Mesothelial cell of epicardium (in vitro differentiated cells): Measurements from ENCODE around the gene KPNA3. TPM values are rescaled to one million over a fixed set of nuclear protein-coding genes. Genes with fewer than 3 reads are reported as not detected.

Experiments used
- DNase-seq, 2 experiments: peaks; one replicate each; pipeline ENCODE4 v3.0.0; 2021; ENCODE audit warnings: low spot score in 2 of 2; ENCODE audit not compliant: unreplicated experiment in 2 of 2
- H3K27ac Mint-ChIP-seq: 2 replicates; pipeline ENCODE4 v1.8.0; 2021; ENCODE audit warnings: mixed read lengths
- H3K27me3 Mint-ChIP-seq: 2 replicates; pipeline ENCODE4 v1.8.0; 2021; ENCODE audit warnings: low read depth, mixed read lengths
- H3K36me3 Mint-ChIP-seq: 2 replicates; pipeline ENCODE4 v1.8.0; 2021; ENCODE audit warnings: mixed read lengths
- H3K4me1 Mint-ChIP-seq: 2 replicates; pipeline ENCODE4 v1.8.0; 2021; ENCODE audit warnings: mixed read lengths
- H3K4me3 Mint-ChIP-seq: 2 replicates; pipeline ENCODE4 v1.8.0; 2021; ENCODE audit warnings: mild to moderate bottlenecking, moderate library complexity, mixed read lengths
- H3K9me3 Mint-ChIP-seq: 2 replicates; pipeline ENCODE4 v1.8.0; 2021; ENCODE audit warnings: mixed read lengths
- total RNA-seq: library from RNA; stranded (reverse); gene quantifications from 3 replicates; pipeline ENCODE4 v1.2.1, GENCODE V29; 2021
- TF ChIP-seq, protein P1 (sequence below): fragments of 200-600 bp; sonication (generic); IDR thresholded peaks from one replicate; pipeline ENCODE4 v1.5.0; 2021; ENCODE audit warnings: antibody characterized with exemption; ENCODE audit not compliant: unreplicated experiment

KPNA3 gene
- total RNA-seq, 1 donor from 2014 or later: 36.4 TPM

GRCh38 chr13:49652355-49653305 lies 139.9 kb downstream of the KPNA3 start:
- DNase-seq: no peak
- Mint-ChIP-seq H3K27ac (no peak overlapping the region), H3K36me3 (peaks cover 8% of the 10 kb centered on the region)

DNA sequence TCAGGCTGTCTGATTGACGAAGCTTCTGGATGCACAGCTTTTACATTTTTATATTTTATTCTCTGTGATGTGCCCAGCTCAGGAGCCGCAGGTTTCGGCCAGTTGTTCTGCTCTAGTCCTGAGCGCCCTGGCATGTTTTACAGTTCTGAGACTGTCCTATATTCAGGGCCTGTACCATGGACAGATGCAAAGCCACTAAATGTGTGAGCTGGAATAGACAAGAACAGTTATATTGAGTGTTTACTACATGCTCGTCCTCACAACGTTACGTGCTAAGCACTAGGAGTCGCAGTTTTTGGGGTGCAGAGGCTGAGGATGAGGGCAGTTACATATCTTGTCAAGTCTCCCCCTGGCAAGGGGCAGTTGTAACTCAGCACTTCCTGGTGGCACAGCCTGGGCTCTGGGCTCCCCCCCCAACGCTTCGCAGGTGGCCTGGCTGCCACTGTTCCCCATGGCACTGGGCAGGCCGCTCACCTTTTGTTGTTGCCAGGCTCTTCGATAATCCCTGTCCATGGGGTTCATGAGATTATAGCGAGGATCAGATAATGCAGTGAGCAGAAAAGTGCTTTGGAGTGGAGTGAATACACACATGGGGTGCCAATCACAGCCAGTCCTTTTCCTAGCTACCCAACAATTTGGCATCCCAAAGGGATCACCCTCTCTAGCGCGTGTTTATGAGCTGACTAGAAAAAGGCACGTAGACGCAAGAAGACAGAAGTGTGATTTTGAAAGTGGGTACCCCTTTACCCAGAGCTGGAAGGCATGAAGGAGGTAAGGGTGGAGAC lies 140.7 kb downstream of the KPNA3 start:
- TF ChIP-seq, protein P1, sequence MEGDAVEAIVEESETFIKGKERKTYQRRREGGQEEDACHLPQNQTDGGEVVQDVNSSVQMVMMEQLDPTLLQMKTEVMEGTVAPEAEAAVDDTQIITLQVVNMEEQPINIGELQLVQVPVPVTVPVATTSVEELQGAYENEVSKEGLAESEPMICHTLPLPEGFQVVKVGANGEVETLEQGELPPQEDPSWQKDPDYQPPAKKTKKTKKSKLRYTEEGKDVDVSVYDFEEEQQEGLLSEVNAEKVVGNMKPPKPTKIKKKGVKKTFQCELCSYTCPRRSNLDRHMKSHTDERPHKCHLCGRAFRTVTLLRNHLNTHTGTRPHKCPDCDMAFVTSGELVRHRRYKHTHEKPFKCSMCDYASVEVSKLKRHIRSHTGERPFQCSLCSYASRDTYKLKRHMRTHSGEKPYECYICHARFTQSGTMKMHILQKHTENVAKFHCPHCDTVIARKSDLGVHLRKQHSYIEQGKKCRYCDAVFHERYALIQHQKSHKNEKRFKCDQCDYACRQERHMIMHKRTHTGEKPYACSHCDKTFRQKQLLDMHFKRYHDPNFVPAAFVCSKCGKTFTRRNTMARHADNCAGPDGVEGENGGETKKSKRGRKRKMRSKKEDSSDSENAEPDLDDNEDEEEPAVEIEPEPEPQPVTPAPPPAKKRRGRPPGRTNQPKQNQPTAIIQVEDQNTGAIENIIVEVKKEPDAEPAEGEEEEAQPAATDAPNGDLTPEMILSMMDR: no peak
- Mint-ChIP-seq H3K27me3 (no peaks in the 10 kb centered on the region), H3K4me3 (no peak overlapping the region), H3K9me3 (no peaks in the 10 kb centered on the region), H3K4me1 (no peaks in the 10 kb centered on the region), H3K27ac (no peak overlapping the region), H3K36me3 (peaks cover 6% of the 10 kb centered on the region)
- DNase-seq: no peak

More at GRCh38 chr13:49652355-49653305, 139.9 kb downstream of the KPNA3 start:
- H3K9me3 Mint-ChIP-seq: no peaks in the 10 kb centered on the region
- no peak overlapping the region for H3K4me3 Mint-ChIP-seq
- TF ChIP-seq, protein P1: peak; percentile 26
- no peaks in the 10 kb centered on the region for H3K27me3 Mint-ChIP-seq
- H3K4me1 Mint-ChIP-seq: no peaks in the 10 kb centered on the region

GRCh38 chr13:49649963-49650312 lies 142.5 kb downstream of the KPNA3 start:
- H3K4me3 Mint-ChIP-seq: no peak overlapping the region
- no peaks in the 10 kb centered on the region for H3K4me1 Mint-ChIP-seq
- TF ChIP-seq, protein P1: no peak
- no peaks in the 10 kb centered on the region for H3K27me3 Mint-ChIP-seq
- peaks cover 2% of the 10 kb centered on the region for H3K36me3 Mint-ChIP-seq
- DNase-seq: no peak
- H3K9me3 Mint-ChIP-seq: no peaks in the 10 kb centered on the region
- no peak overlapping the region for H3K27ac Mint-ChIP-seq

Other genes starting within 250 kb of the KPNA3 start
- gene RCBTB1, start 207.1 kb downstream of the KPNA3 start, total RNA-seq: 24.2 to 24.4 TPM (median 24.3 TPM) in 3 replicates
- gene ARL11, start 164.2 kb downstream of the KPNA3 start, total RNA-seq: 0.11 to 0.20 TPM (median 0.16 TPM) in 3 replicates
- gene EBPL, start 101.2 kb downstream of the KPNA3 start, total RNA-seq: 52.7 to 58.0 TPM (median 57.7 TPM) in 3 replicates
- 3.5 to 4.4 TPM (median 3.5 TPM) in 3 replicates for gene SPRYD7, start 143.7 kb upstream of the KPNA3 start, total RNA-seq
- gene TRIM13, start 204.4 kb upstream of the KPNA3 start, total RNA-seq: 38.2 to 40.3 TPM (median 38.5 TPM) in 3 replicates
- 0.88 to 1.4 TPM (median 1.3 TPM) in 3 replicates for gene KCNRG, start 222.8 kb upstream of the KPNA3 start, total RNA-seq